Uterus (tissue), 2 donors: ENCODE data around the gene GMCL1.

Experiments used
- POLR2A ChIP-seq, 2 donors: fragments of 450-650 bp; IDR thresholded peaks; one replicate each; pipeline ENCODE4 v1.6.1; 2016; ENCODE audit warnings: antibody characterized with exemption in 2 of 2, mild to moderate bottlenecking in 1 of 2, moderate library complexity in 1 of 2
- TF ChIP-seq, protein P1 (sequence below), 4 experiments: fragments of 200-600 bp in 2 of 4; fragments of 450-650 bp in 2 of 4; sonication (generic) in 2 of 4; IDR thresholded peaks; one replicate each; pipeline ENCODE4 v1.5.1; 2016 to 2019; ENCODE audit warnings: antibody characterized with exemption in 4 of 4, mild to moderate bottlenecking in 2 of 4, moderate library complexity in 1 of 4

DNA sequence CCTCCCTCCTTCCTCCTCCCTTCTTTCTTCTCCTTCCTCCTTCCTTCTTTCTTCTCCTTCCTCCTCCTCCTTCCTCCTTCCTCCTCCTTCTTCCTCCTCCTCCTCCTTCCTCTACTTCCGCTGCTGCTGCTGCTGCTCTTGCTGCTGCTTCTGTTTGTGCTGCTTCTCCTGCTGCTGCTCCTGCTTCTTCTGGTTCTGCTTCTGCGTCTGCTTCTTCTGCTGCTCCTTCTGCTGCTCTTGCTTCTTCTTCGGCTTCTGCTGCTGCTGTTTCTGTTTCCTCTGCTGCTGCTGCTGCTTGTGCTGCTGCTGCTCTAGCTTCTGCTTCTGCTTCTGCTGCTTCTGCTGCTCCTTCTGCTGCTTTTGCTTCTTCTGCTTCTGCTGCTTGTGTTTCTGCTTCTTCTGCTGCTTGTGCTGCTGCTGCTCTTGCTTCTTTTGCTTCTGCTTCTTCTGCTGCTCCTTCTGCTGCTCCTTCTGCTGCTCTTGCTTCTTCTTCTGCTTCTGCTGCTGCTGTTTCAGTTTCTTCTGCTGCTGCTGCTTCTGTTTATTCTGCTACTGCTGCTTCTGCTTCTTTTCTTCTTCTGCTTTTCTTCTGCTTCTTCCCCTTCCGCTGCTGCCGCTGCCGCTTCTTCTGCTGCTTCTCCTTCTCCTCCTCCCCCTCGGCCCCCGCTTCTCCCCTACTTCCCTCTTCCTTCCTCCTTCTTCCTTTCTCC is 72.9 kb downstream of the GMCL1 start:
- TF ChIP-seq, protein P1, sequence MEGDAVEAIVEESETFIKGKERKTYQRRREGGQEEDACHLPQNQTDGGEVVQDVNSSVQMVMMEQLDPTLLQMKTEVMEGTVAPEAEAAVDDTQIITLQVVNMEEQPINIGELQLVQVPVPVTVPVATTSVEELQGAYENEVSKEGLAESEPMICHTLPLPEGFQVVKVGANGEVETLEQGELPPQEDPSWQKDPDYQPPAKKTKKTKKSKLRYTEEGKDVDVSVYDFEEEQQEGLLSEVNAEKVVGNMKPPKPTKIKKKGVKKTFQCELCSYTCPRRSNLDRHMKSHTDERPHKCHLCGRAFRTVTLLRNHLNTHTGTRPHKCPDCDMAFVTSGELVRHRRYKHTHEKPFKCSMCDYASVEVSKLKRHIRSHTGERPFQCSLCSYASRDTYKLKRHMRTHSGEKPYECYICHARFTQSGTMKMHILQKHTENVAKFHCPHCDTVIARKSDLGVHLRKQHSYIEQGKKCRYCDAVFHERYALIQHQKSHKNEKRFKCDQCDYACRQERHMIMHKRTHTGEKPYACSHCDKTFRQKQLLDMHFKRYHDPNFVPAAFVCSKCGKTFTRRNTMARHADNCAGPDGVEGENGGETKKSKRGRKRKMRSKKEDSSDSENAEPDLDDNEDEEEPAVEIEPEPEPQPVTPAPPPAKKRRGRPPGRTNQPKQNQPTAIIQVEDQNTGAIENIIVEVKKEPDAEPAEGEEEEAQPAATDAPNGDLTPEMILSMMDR (IDR thresholded peaks at IDR 0.05), result no peak
- TF ChIP-seq POLR2A (IDR thresholded peaks at IDR 0.05), result no peak
